HG02759 (cell line): Measurements from ENCODE around the gene ADD1.
A peak's percentile ranks its signal among the peaks of the same experiment; 100 is the strongest.

Experiments
- ATAC-seq: cut with Tn5 transposase; IDR thresholded peaks from one replicate; pipeline ENCODE4 v1.9.1; 2021; ENCODE audit warnings: mild to moderate bottlenecking, moderate library complexity; ENCODE audit not compliant: unreplicated experiment

The ADD1 gene, protein sequence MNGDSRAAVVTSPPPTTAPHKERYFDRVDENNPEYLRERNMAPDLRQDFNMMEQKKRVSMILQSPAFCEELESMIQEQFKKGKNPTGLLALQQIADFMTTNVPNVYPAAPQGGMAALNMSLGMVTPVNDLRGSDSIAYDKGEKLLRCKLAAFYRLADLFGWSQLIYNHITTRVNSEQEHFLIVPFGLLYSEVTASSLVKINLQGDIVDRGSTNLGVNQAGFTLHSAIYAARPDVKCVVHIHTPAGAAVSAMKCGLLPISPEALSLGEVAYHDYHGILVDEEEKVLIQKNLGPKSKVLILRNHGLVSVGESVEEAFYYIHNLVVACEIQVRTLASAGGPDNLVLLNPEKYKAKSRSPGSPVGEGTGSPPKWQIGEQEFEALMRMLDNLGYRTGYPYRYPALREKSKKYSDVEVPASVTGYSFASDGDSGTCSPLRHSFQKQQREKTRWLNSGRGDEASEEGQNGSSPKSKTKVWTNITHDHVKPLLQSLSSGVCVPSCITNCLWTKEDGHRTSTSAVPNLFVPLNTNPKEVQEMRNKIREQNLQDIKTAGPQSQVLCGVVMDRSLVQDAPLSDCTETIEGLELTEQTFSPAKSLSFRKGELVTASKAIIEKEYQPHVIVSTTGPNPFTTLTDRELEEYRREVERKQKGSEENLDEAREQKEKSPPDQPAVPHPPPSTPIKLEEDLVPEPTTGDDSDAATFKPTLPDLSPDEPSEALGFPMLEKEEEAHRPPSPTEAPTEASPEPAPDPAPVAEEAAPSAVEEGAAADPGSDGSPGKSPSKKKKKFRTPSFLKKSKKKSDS

DNA sequence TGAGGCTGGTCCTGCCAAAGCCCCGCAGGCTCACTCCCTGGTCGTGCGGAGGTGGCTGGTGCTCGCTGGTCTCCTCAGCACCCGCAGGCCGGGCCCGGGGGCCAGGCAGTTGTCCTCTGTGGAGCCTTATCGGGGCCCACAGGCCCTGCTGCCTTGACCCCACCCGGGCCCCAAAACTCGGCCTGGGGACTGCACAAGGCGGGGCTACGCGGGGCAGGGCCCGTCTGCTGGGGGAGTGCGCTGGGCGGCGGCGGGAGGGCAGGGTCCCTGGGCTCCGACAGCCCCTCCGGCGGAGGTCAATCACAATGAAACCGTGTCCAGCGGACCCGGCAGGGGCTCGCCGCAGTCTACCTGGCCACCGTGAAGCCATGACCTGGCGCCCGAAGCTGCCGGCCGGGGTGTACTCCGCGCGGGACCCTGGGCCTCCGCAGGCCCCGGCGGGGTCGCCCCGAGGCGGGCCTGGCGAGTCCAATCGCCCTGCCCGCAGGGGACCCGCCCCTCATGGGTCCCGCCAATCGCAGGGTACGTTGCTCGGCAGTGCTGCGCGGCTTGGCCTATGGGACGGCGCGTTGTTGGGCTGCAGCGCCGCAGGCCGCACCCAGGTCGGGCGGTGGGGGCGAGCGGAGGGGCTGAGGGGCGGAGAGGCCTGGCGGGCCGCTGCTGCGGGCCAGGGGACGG lies at the start of gene ADD1:
Gene ADD1, plus strand, starts transcription at position 582 of the 678 bp plus-strand sequence. CDS start 32,072 bp downstream, outside the sequence.
- ATAC-seq = peak; percentile 90

DNA sequence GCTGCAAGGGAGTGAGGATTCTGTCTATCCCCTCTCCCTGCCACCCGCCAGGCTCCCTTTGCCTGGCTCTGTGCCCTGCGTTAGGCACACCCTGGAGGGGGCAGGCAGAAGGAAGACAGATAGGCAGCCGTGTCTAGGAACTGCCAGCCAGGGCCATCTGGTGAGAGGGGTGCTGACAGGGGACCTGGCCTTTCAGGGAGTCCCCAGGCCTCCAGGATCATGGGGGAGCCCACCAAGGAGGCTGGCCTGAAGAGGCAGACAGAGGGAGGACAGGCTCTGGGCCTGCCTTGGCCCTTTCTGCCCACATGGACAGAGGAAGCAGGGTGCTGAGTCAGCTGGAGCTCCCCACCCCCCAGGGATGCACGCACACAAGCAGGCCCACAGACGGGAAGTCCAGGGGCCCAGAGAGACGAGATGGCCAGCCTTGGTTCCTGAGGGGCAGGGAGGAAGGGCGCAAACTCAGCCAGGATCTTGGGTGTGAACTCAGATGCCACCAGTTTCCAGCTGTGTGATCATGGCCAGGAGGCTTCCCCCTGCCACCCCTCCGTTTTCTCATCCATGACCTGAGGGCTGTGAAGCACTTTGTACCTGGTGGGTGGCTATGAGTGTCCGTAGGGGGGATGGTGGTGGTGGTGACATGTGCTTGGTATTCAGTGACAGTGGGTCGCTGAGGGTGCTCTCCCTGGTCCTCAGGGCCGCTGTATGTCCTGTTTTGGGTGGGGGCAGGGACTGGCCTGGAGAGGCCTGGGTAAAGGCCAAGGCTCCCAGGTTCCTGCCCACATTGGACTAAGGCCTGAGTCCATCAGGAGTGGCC lies 49.0 kb upstream of the ADD1 start:
- ATAC-seq = no peak

DNA sequence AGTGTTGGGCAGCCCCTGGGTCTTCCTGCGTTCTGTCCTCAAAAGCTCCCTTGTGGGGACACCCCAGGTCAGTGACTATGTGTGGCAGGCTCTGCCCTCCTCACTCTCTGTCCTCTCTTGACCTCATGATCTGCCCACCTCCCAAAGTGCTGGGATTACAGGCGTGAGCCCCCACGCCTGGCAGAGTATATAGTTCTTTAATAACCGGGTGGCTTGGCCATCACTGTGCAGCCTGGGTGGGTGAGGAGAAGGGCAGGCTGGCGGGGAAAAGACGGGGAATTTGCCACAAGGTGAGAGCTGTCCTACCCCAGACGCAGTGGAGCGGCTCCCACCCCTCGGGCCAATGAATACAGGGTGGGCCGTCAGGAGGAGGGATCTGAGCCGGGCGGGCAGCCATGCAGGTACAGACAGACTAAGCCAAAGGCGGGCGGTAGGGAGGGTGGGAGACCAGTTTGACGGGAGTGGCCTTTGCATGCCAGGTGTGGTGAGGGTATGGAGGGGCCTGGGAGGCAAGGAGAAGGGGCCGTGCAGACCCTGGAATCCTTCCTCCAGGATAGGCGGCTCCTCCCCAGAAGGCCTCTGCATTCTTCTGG lies 48.2 kb upstream of the ADD1 start:
- no peak for ATAC-seq

DNA sequence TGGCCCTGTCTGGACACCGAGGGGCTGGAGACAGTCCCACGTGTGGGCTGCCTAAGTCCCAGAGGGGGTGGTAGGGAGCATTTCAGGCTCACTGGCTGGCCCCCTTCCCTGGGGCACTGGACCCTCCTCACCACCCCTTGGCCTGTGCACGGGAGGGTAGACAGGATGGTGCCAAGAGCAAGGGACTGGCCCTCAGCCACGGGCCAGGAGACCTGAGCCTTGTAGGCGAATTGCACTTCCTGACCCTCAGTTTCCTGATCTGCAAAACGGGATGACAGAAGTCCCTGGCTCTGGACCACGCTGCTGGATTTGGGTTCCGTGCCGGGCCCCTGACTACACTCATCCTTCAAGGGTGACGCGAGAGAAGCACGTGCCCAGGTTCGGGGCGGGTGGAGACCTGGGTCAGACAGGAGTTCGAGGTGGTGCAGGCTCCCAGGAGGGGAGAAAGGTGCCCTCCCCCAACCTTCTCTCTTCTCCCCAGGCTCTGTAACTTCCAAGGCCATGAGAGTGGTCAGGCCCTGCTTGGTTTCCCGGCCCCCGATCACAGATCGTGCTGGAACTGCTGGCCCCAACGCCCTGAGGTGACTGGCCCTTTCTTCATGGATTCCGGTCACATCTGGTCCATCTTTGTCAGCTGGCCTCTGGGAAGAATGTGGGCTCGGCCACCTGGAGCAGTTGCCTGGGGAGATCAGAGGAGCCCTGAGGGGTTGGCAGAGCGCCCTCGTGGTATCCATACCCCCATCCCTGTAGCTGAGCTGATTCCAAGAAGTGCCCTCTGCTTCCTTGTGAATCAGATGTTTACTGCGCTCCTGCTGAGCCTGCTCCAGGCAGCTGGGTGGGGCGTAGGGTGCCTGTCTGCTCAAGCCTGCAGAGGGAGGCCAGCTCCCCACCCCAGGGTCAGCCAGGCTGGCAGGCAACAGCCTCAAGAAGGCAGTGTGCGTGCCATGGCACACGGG lies 47.5 kb upstream of the ADD1 start:
- no peak for ATAC-seq

DNA sequence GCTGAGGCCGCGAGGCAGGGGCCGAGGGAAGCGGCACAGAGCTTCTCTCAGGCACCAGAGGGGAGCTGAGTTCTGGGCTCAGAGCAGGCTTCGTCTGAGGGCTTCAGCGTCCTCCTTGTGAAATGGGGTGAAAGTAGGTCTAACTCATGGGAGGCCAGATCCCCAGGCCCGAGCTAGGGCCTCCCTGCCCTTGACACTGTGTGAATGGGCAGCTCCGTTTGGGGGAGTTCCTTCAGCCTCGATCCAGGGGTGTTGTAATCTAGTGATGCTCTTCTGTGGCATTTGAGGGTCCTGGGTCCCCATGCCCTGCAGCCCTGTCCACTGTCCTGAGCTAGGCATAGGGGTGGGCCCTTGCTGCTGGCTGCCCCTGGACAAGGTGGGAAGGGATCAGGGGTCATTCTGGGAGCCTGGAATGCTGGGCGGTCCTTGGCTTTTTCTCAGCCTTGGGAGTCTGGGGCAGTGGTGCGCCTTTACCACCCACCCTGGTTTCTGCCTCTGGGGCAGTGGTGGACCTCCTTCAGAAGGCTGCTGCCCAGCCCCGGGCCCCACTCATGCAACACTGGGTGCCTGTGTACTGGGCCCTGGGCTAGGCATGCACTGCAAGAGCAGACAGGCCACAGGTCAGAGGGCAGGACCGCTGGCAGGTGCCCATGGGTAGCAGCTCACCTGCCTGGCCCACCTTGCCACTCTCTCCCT lies 46.6 kb upstream of the ADD1 start:
- no peak for ATAC-seq

DNA sequence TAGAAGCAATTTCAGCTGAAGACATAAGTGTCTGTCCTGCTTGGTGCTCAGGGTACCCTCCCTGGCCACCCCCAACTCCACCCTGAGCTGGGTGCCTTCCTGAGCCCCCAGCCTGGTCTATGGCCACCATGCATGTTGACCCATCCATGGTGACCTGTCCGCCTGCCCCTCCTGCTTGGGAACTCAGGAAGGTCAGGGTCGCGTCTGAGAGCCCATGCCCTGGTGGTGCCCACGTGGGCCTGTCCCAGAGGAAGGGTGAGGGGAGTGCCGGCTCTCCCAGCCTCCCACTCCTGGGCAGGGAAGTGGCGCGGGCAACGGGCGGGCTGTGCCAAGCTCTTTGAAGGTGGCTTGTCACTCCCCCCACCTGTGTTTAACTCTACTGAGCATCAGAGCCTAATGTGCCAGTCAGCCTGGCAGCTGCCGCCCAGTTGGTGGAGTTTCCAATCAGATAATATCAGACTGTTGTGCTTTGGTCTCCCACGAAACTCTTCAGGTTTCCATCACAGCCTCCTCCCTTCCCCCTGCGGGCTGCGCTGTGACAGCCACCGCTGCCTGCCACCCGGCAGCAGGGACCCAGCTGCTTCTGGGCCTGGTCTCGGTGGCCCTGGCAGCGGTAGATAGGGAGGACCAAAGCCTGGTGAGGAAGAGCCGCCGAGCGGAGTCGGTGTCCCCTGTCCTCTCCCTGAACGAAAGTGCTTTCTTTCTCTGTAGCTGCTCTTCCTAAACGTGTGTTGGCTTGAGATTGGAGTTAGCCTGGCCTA lies 45.9 kb upstream of the ADD1 start:
- no peak for ATAC-seq

DNA sequence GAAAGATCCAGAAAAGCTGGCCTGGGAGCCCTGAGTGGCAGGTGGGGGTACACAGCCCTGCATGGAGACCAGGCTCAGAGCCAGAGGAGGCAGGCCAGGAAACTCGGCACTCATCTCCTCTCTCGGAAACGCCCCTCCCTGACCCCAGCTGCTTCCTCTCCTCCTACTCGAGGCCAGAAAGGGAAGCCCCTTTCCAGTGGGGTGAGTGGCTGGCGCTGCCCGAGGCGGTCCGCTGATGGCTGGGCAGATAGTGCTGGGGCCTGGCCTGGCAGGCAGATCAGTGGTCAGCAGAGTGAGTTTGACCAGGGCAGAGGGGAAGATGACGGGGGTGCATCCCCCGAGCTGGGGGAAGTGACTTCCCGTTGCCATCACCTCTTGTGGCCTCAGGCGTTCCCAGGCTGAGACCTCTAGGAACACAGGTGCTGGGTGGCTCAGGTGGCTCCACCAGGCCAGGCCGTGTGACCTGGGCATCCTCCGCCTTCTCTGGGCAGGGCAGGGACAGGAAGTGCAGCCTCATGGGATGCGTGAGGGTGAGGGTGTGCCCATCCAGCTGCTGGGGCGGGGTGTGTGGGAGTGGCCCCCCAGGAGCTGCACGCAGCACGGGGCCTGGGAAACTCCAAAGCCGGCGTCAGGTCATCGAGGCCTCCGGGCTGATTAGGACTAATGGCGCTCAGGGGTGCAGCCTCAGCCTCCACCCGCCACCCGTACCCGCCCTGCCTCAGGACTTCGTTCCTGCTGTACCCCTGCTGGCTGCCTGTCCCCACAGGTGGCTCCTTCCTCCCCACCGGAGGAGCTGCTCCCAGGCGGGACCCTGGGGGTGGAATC lies 45.0 kb upstream of the ADD1 start:
- peak; percentile 52 for ATAC-seq

DNA sequence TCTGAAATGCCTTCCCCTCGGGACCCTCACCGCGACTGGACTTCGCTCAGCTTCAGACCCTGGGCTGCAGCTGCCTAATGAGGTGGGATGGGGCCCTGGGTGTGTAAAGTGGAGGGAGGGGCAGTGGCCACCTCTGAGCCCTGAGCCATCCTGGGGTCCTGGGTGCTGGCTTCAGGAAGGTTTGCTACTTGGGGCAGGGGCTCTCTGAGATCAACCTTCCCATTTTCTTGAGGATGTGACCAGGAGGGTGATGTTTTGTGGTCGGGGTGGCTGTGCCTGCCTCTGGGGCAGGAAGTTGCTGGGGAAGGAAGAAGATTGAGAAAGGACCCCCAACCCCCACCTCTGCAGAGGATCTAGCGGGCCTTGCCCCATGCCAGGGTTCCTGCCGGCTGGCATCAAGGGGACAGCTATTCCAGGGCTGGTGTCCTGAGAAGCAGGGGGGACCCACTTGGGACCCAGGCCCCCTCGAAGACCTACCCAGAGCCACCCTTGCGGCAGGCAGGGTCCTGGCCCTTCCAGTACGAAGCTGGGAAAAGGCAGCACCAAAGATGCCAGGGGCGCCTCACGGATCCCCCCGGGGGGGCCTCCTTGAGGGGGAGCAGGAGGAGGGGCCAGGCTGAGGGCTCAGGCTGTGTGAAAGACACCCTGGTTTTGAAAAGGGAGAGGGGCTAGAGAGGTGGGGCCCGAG lies 44.3 kb upstream of the ADD1 start:
- ATAC-seq = no peak

DNA sequence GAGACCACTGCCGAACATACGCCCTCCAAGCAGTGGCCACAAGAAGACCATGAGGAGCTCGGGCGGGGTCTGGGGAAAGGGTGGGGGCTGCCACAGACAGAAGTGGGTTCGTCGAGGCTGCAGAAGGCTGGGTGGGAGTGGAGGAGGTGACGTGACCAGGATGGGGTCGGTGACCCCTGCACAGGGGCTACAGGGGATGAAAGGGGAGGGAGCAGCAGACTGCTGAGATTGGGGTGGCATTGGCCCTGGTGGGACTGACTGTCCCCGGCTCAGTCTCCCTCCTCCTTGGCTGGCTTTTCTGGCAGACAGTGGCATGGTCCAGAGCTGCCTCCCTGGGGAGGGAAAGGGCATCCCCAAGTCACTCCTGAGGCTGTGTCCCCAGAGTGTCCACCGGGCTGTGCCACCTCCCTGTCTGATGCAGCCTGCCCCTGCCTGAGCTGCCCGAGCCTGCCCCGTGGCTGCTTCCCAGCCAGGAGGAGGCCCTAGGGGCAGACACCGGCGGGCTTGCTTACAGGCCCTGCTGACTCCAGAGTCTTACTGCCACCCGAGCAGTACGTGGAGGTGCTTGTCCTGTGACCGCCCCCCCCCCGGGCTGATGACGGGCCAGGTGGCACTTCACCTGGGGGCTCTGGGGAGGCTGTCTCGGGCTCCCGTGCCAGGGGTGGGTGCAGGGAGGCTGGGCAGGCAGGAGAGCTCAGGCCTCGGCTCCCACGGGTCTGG lies 43.5 kb upstream of the ADD1 start:
- no peak for ATAC-seq

DNA sequence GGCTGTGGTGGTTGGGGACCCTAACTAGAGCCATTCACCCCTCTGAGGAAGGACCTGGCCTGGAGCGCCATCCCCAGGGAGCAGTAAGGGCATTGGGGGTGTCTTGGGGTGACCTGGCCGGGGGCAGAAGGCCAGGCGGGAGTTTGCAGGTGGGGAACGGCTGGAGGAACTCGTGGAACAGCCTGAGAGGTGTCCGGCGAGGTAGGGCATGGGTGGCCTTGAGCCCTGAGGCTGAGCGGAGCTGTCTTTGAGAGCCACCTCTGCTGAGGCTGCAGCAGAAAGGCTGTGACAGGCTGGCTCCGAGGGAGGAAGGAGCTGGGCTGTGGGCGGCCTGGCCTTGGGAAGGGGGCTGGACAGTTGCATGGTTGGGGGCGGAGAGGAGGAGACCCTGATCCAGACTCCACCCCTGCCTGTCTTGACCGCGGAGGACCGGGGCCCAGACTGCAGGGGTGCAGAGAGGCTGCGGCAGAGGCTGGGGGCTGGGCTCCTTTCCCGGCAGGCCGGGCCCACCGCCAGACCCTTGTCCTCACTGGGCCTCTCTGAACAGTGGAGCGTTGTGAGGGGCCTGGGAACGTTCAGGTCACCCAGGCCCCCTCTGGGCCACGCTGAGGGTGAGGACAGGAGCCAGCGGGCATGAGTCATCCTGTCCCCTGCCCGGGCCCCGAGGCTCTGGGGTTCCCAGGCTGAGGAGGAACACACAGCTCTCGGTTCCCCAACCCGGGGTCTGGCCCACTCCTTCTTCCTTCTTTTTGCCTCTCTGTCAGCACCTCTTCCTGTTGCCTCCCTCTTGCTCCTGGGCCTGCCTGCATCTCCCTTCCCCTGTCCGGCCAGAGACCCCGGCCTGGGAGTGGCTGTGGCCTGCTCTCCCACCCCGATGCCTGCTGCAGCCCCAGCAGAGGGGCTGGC lies 42.7 kb upstream of the ADD1 start:
- peak; percentile 40 for ATAC-seq

DNA sequence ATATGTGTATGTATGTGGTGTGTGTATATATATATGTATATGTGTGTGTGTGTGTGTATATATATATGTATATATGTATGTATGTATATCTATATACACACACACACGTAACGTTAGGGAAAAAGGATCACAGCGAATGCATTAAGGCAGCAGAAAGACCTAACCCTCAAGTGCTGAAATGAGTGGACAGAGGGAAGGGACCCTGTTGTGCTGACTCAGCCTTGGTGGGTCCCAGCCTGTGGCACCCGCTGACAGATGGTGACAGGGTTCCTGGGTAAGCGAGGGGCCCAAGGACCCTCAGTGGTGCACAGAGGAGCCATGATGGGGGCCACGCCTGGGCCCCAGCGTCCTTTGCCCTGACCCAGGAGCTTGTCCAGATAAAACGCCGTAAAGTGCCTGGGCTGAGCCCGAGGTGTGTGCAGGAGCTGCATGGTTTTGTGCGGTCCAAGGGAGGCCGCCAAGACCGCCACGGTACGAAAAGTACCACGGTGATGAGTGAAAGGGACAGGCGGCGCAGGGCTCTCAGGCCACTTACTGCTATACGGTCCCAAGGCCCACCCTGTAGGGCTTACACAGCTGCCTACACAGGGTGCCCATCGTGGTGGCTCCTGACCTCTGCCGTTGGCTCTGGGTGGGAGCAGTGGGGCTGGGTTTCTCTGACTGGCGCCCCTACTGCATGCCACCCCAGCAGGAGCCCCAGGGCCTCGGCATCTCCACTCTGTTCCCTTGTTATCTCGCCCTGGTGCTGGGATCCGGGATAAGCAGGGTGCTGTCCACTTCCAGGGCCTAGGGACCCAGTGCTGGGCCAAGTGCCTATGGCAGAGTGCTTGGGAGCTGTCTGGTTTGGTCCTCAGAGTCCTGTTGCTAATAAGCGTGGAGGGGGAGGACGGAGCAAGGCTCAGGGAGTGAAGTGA lies 40.8 kb upstream of the ADD1 start:
- ATAC-seq = no peak

DNA sequence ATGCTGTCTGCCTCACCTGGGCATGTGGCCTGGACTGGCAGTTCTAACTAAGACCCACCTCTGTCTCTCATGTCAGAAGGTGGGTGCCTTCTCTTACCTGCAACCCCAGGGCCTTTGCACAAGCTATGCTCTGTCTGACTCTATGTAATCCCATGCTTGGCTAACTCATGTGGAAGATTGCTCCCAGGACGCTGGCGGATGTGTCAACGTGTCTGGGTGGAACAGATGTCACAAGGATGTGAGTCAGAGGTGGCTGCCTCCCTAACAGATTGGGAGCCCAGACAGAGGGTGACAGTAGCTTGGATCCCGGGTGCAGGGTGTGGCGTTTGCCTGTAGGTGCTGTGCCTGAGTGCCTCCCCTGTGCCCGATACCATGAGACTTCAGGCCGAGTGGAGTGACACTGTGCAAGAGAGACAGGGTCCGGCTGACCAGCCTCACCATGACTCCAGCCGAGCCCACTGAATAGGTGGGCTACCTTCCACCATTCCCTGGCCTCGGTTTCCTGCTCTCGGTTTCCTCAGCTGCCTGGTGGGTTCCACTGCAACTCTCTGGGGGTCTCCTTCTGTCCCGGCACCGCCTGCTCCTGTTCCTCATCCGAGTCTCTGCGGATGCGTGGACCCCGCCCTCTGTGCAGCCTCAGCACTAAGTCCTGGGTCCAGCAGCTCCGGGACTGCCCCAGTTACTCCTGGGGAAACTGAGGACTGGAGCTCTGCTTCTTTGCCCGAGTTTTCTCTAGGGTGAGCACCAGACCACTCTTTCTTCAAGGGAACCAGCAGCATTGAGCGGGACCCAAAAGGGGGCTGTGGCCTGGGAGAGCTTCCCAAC lies 39.8 kb upstream of the ADD1 start:
- no peak for ATAC-seq

DNA sequence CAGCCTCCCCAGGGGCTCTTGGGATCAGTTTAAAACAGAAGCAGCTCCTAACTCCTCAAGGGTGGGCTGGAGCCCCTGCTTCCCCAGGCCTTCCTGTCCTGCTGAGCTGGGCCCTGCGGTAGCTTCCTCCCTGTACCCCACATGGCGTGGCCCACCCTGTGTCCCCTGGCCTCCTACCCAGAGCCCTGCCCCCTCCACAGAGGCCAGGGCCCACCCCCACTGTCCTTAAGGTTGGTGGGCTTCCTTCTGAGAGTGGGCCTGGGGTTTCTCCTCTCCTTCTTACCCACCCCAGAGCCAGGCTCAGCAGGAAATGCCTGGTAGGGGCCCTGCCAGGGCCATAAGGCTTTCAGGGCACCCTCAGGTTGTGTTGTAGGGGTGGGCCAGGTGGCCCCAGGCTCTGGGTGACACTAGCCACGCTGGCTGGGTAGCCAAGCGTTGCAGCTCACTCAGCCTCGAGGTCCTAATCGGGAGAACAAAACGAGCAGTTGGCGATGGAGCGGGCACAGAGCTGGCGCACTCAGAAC lies 39.1 kb upstream of the ADD1 start:
- ATAC-seq = no peak
